Endothelial cell of umbilical vein (primary cell): ENCODE data around the gene PCSK6. TPM values are rescaled to one million over a fixed set of nuclear protein-coding genes. Genes with fewer than 3 reads are reported as not detected.

ENCODE experiments used
- BruUV-seq: library from RNA; stranded (reverse); fragments of 400-500 nt; replicated peaks from 2 replicates; lab custom pipeline; 2021; lab: Mats Ljungman, UMichigan
- CTCF ChIA-PET: fragments of 300-600, 350-600 bp; sonication (Branson Sonifier 250); formaldehyde crosslinking; loops from one replicate; lab custom pipeline; 2021; ENCODE audit warnings: antibody characterized with exemption, inconsistent platforms; lab: Charles Lee
- POLR2A ChIA-PET: fragments of 300-600, 350-600 bp; sonication (Branson Sonifier 250); formaldehyde crosslinking; loops from one replicate; lab custom pipeline; 2021; ENCODE audit warnings: antibody characterized with exemption, inconsistent platforms; lab: Charles Lee
- DNase-seq: peaks from one replicate; pipeline ENCODE4 v3.0.0-alpha.2; 2011; ENCODE audit warnings: low read depth, low spot score
- FAIRE-seq: peaks from 2 replicates; lab custom pipeline; 2011; peaks lifted over from hg19 to GRCh38; lab: Jason Lieb, UNC
- H2AFZ ChIP-seq: 2 replicates; pipeline ENCODE4 v1.6.0; 2012; ENCODE audit warnings: low read depth, low read length, control low read depth, inconsistent platforms
- H3K27ac ChIP-seq: 2 replicates; pipeline ENCODE4 v1.5.1; 2011; ENCODE audit warnings: low read depth, mild to moderate bottlenecking, control low read depth, low read length, moderate library complexity; ENCODE audit not compliant: insufficient read depth
- H3K27me3 ChIP-seq, 2 experiments: 2 replicates each; pipeline versions ENCODE4 v1.6.0 to v1.6.1; 2011; ENCODE audit warnings: low read length in 2 of 2, mixed read lengths in 1 of 2; ENCODE audit not compliant: control insufficient read depth in 2 of 2, insufficient read depth in 2 of 2
- H3K36me3 ChIP-seq, 2 experiments: 2 replicates in 1 of 2; 3 replicates in 1 of 2; pipeline ENCODE4 v1.5.1; 2011; ENCODE audit warnings: low read length in 2 of 2, mild to moderate bottlenecking in 1 of 2, moderate library complexity in 1 of 2; ENCODE audit not compliant: control insufficient read depth in 2 of 2, insufficient read depth in 2 of 2; ENCODE audit errors: extremely low read depth in 1 of 2
- H3K4me1 ChIP-seq: 3 replicates; pipeline ENCODE4 v1.5.1; 2011; ENCODE audit warnings: mild to moderate bottlenecking, low read length; ENCODE audit not compliant: control insufficient read depth, insufficient read depth; ENCODE audit errors: extremely low read depth
- H3K4me2 ChIP-seq: 2 replicates; pipeline ENCODE4 v1.6.1; 2011; ENCODE audit warnings: low read length, control low read depth, mixed read lengths; ENCODE audit not compliant: insufficient read depth
- H3K4me3 ChIP-seq, 3 experiments: fragments of 200-600 bp in 1 of 3; sonication (generic), shearing (Covaris generic) in 1 of 3; replicated peaks in 1 of 3; 2 replicates each; pipeline ENCODE4 v1.5.1; 2011 to 2016; ENCODE audit warnings: control low read depth in 3 of 3, low read length in 3 of 3, mild to moderate bottlenecking in 2 of 3, inconsistent platforms in 1 of 3, low read depth in 1 of 3, moderate library complexity in 1 of 3; ENCODE audit not compliant: insufficient read depth in 1 of 3
- H3K79me2 ChIP-seq: 2 replicates; pipeline ENCODE4 v1.6.0; 2012; ENCODE audit warnings: low read length, inconsistent platforms; ENCODE audit not compliant: control insufficient read depth, insufficient read depth
- H3K9ac ChIP-seq: replicated peaks from 2 replicates; pipeline ENCODE3; 2011; ENCODE audit warnings: low read length, control low read depth; ENCODE audit not compliant: insufficient read depth; ENCODE audit errors: extremely low read depth
- H3K9me1 ChIP-seq: replicated peaks from 3 replicates; pipeline ENCODE4 v1.6.0; 2011; ENCODE audit warnings: mild to moderate bottlenecking, low read length; ENCODE audit not compliant: control insufficient read depth, insufficient read depth; ENCODE audit errors: extremely low read depth
- H3K9me3 ChIP-seq: replicated peaks from 2 replicates; pipeline ENCODE4 v1.5.1; 2012; ENCODE audit warnings: low read length, inconsistent platforms; ENCODE audit not compliant: control insufficient read depth, insufficient read depth
- H4K20me1 ChIP-seq: replicated peaks from 2 replicates; pipeline ENCODE3; 2011; ENCODE audit warnings: mild to moderate bottlenecking, low read length; ENCODE audit not compliant: control insufficient read depth, insufficient read depth; ENCODE audit errors: extremely low read depth
- CTCF ChIP-seq, 2 donors: IDR thresholded peaks; 1 replicate in 1 of 2; 2 replicates in 1 of 2; pipeline ENCODE4 v1.5.1; 2011; ENCODE audit warnings: low read length in 2 of 2, mild to moderate bottlenecking in 2 of 2, moderate library complexity in 2 of 2, control low read depth in 1 of 2, inconsistent platforms in 1 of 2, low read depth in 1 of 2; ENCODE audit not compliant: insufficient read depth in 1 of 2; ENCODE audit errors: extremely low read depth in 1 of 2
- EZH2 ChIP-seq: IDR thresholded peaks from 2 replicates; pipeline ENCODE4 v1.6.1; 2012; ENCODE audit warnings: borderline replicate concordance, low read depth, mild to moderate bottlenecking, moderate library complexity, low read length, inconsistent platforms; ENCODE audit not compliant: severe bottlenecking
- FOS ChIP-seq: IDR thresholded peaks from 2 replicates; pipeline ENCODE4 v1.6.1; 2011; ENCODE audit warnings: mild to moderate bottlenecking, low read length, moderate library complexity, borderline replicate concordance; ENCODE audit not compliant: insufficient read depth
- GATA2 ChIP-seq: IDR thresholded peaks from 2 replicates; pipeline ENCODE4 v1.7.0; 2011; ENCODE audit warnings: low read depth, mild to moderate bottlenecking, moderate library complexity, mixed read lengths, low read length; ENCODE audit not compliant: insufficient read length, insufficient read depth
- JUN ChIP-seq: IDR thresholded peaks from 2 replicates; pipeline ENCODE4 v1.6.1; 2011; ENCODE audit warnings: borderline replicate concordance, low read depth; ENCODE audit not compliant: insufficient read length, insufficient read depth
- MYC ChIP-seq: IDR thresholded peaks from one replicate; pipeline ENCODE4 v1.6.1; 2011; ENCODE audit warnings: mild to moderate bottlenecking, low read depth, low read length
- POLR2A ChIP-seq: IDR thresholded peaks from 2 replicates; pipeline ENCODE4 v1.6.1; 2012; ENCODE audit warnings: low read depth, mild to moderate bottlenecking, control low read depth, low read length
- POLR2AphosphoS5 ChIP-seq: IDR thresholded peaks from 2 replicates; pipeline ENCODE4 v1.6.1; 2012; ENCODE audit warnings: low read depth, mild to moderate bottlenecking, control low read depth, low read length, moderate library complexity; ENCODE audit not compliant: insufficient read depth
- dilution Hi-C: fragments of 300-500 bp; cut with MboI; formaldehyde crosslinking; loops from one replicate; pipeline ENCODE4 v1.15.0; 2019; ENCODE audit warnings: low sequenced_read_pairs; ENCODE audit not compliant: extremely low pct_ligation_motif_present
- intact Hi-C: fragments of 100-400 bp; cut with micrococcal nuclease; formaldehyde crosslinking; loops from one replicate; pipeline ENCODE4 v1.10.0; 2022
- polyA plus RNA-seq, 4 experiments: library from polyadenylated mRNA; depleted of rRNA in 3 of 4; stranded (reverse) in 3 of 4; unstranded in 1 of 4; fragments of >200 nt; gene quantifications; 2 replicates each; pipeline versions ENCODE4 v1.2.1 to v1.2.3, GENCODE V29; 2011 to 2012; ENCODE audit warnings: missing spikeins in 1 of 4
- total RNA-seq: library from RNA; stranded (reverse); gene quantifications from 2 replicates; pipeline ENCODE4 v1.2.3, GENCODE V29; 2021
- TF ChIP-seq, protein P1 (sequence below): IDR thresholded peaks from 2 replicates; pipeline ENCODE4 v1.6.1; 2011; ENCODE audit not compliant: insufficient read depth, insufficient read length

Gene PCSK6
- total and polyA plus RNA-seq, 2 donors (not counting 3 experiments of a cell fraction or from before 2014, with no cell fraction given): 0.18 to 0.69 TPM

DNA sequence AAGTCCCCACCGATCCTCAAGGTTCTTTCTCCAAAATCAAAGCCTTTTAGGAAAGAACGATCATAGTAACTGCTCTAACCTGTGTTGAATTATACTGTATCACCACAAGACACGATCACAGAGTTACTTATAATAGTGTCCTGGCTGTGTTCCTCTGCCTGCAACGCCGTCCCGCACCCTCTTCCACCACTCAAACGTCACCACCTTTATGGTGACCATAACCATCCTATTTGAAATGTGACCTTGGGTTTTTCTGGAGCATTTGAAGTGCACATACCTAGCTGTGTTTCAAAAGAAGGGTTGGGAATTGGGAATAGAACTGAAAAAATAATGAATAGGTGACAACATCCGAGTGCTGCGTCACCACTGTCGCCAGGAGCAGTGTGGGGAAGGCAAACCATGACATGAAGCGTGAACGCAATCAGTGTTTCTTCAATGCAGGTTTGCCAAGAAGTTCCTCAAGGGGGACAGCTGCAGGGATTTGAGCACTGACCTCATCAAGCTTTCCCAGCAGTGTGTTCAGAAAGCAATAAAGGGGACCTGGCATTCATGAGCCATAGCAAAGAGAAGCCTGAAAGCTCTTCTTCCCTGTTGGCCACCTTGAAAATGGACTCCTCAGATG, 211.5 kb downstream of the PCSK6 start:
- H2AFZ ChIP-seq: peak overlapping the region; percentile 85
- H3K9ac ChIP-seq: no peak overlapping the region
- H3K9me3 ChIP-seq: no peaks in the 10 kb centered on the region
- H4K20me1 ChIP-seq: no peaks in the 10 kb centered on the region
- ChIA-PET POLR2A (no interaction called here), CTCF (interaction anchor here (0.9 to 1.8 kb wide), 3 partner anchors 11 to 364 kb away, joined by 3 to 13 read pairs (median 3); no protein-coding TSS in a partner anchor)
- dilution Hi-C loops: no loop called here
- intact Hi-C loops: loop anchor here (1.0 to 5.0 kb wide), 3 partner anchors 16 to 556 kb away; no protein-coding TSS in a partner anchor
- DNase-seq (no peak), FAIRE-seq (no peak)
- H3K4me1 ChIP-seq: peaks cover 11% of the 10 kb centered on the region
- peaks cover 19% of the 10 kb centered on the region for H3K79me2 ChIP-seq
- peaks cover 20 to 21% of the 10 kb centered on the region in 2 experiments for H3K36me3 ChIP-seq
- H3K27me3 ChIP-seq: no peaks in the 10 kb centered on the region
- H3K9me1 ChIP-seq: no peaks in the 10 kb centered on the region
- TF ChIP-seq GATA2 (no peak), FOS (no peak), POLR2A (no peak)
- TF ChIP-seq, protein P1, sequence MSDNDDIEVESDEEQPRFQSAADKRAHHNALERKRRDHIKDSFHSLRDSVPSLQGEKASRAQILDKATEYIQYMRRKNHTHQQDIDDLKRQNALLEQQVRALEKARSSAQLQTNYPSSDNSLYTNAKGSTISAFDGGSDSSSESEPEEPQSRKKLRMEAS: no peak
- peak overlapping the region; percentile 79 for H3K4me2 ChIP-seq
- H3K27ac ChIP-seq: no peak overlapping the region
- BruUV-seq: no TSS peak
- H3K4me3 ChIP-seq: peak overlapping the region in 2 of 3 experiments; percentile 82 to 98

- Histone ChIP-seq H3K4me1 (peaks cover 11% of the 10 kb centered on the region), H3K9ac (peak within 1 kb of the TSS; percentile 82), H3K36me3 (peaks cover 24 to 26% of the 10 kb centered on the region in 2 experiments), H3K79me2 (peaks cover 19% of the 10 kb centered on the region), H4K20me1 (no peaks in the 10 kb centered on the region), H3K27me3 (no peaks in the 10 kb centered on the region), H3K27ac (peak within 1 kb of the TSS; percentile 75), H3K9me3 (no peaks in the 10 kb centered on the region), H2AFZ (peak within 1 kb of the TSS; percentile 85), H3K9me1 (no peaks in the 10 kb centered on the region), H3K4me3 (peak within 1 kb of the TSS; percentile 63 to 98 (median 82)), H3K4me2 (peak within 1 kb of the TSS; percentile 81)
- TSS peak; percentile 62 for BruUV-seq
- POLR2A ChIA-PET: no interaction called here
- TF ChIP-seq, protein P1: peak; percentile 73
- TF ChIP-seq CTCF (IDR thresholded peaks at IDR 0.05; ENCODE audit: extremely low read depth in 1 of 2, insufficient read depth in 1 of 2, low read depth in 1 of 2, low read length in 2 of 2): no peak
- no peak for TF ChIP-seq JUN
- no peak for TF ChIP-seq MYC
- no peak for TF ChIP-seq FOS
- no peak for TF ChIP-seq EZH2
- no peak for TF ChIP-seq GATA2
- TF ChIP-seq POLR2A: peak; percentile 44
- peak; percentile 84 for TF ChIP-seq POLR2AphosphoS5
- peak; percentile 59 for FAIRE-seq
- intact Hi-C loops: loop anchor here (1.0 to 5.0 kb wide), 3 partner anchors 17 to 555 kb away; no protein-coding TSS in a partner anchor
- dilution Hi-C loops: no loop called here
- CTCF ChIA-PET: interaction anchor here (0.9 to 1.8 kb wide), 5 partner anchors 12 to 365 kb away, joined by 3 to 13 read pairs (median 3); no protein-coding TSS in a partner anchor
- peak; percentile 89 for DNase-seq
Measured at GRCh38 chr15:101277038-101277822, 212.3 kb downstream of the PCSK6 start, which contains the start of gene SELENOS. Gene SELENOS (minus strand): TSS chr15:101277485. CDS start chr15:101277417, 68 bp downstream.
